ENCODE data around the gene PPFIA4.
"Not testable (repeated sequence)": the region's sequence is repeated elsewhere in the genome, so short reads cannot be mapped to it uniquely, and the experiment has no call there.

The PPFIA4 gene

GRCh38 chr1:203026031-203026665 lies at the start of gene PPFIA4:
Gene PPFIA4, plus strand, starts transcription at chr1:203026491. Its CDS starts 12,518 bp downstream, at chr1:203039009.
- DNase-seq (ENCODE audit: low spot score), result peak; percentile 99

- DNase-seq (ENCODE audit: low spot score), result no peak
These were observed 49.7 kb upstream of the PPFIA4 start for GRCh38 chr1:202976633-202977032.

- no peak for DNase-seq (ENCODE audit: low spot score)
These were observed 46.8 kb upstream of the PPFIA4 start for GRCh38 chr1:202979459-202979858.

- no peak for DNase-seq (ENCODE audit: low spot score)
These were observed 44.4 kb upstream of the PPFIA4 start for GRCh38 chr1:202981939-202982338.

- DNase-seq (ENCODE audit: low spot score), result no peak
These were observed 43.4 kb upstream of the PPFIA4 start for GRCh38 chr1:202982715-202983430.

- DNase-seq (ENCODE audit: low spot score), result not testable (repeated sequence)
These were observed 40.2 kb upstream of the PPFIA4 start for GRCh38 chr1:202986120-202986519.

GRCh38 chr1:202987255-202987654 lies 39.0 kb upstream of the PPFIA4 start:
- no peak for DNase-seq (ENCODE audit: low spot score)

- DNase-seq (ENCODE audit: low spot score), result no peak
These were observed 38.2 kb upstream of the PPFIA4 start for GRCh38 chr1:202987922-202988583.

GRCh38 chr1:202989879-202990278 lies 36.4 kb upstream of the PPFIA4 start:
- DNase-seq (ENCODE audit: low spot score), result no peak

GRCh38 chr1:202991112-202991511 lies 35.2 kb upstream of the PPFIA4 start:
- no peak for DNase-seq (ENCODE audit: low spot score)

GRCh38 chr1:202994756-202995155 lies 31.5 kb upstream of the PPFIA4 start:
- DNase-seq (ENCODE audit: low spot score), result no peak

- DNase-seq (ENCODE audit: low spot score), result peak; percentile 54
These were observed 27.2 kb upstream of the PPFIA4 start for GRCh38 chr1:202998836-202999750.

- DNase-seq (ENCODE audit: low spot score), result no peak
These were observed 25.9 kb upstream of the PPFIA4 start for GRCh38 chr1:203000217-203000944.

- no peak for DNase-seq (ENCODE audit: low spot score)
These were observed 24.3 kb upstream of the PPFIA4 start for GRCh38 chr1:203001986-203002385.

GRCh38 chr1:203002951-203003350 lies 23.3 kb upstream of the PPFIA4 start:
- no peak for DNase-seq (ENCODE audit: low spot score)

- DNase-seq (ENCODE audit: low spot score), result not testable (repeated sequence)
These were observed 20.7 kb upstream of the PPFIA4 start for GRCh38 chr1:203005395-203006142.

- peak; percentile 97 for DNase-seq (ENCODE audit: low spot score)
These were observed 19.1 kb upstream of the PPFIA4 start, which contains the start of gene TMEM183A for GRCh38 chr1:203006948-203007871. Gene TMEM183A, plus strand, starts transcription at chr1:203007374. Its CDS starts 92 bp downstream, at chr1:203007466.

- DNase-seq (ENCODE audit: low spot score), result no peak
These were observed 17.1 kb upstream of the PPFIA4 start for GRCh38 chr1:203009185-203009584.

- DNase-seq (ENCODE audit: low spot score), result no peak
These were observed 14.7 kb upstream of the PPFIA4 start for GRCh38 chr1:203011582-203011981.

Data from GM03348 (cell line).